ENCODE results near the gene DIP2C. TPM values are rescaled to one million over a fixed set of nuclear protein-coding genes. Genes with fewer than 3 reads are reported as not detected.
A peak's percentile ranks its signal among the peaks of the same experiment; 100 is the strongest.

Gene DIP2C
- polyA plus RNA-seq, 1 of the 3 experiments (the other 2 are of a cell fraction), result 8.7 TPM

DNA sequence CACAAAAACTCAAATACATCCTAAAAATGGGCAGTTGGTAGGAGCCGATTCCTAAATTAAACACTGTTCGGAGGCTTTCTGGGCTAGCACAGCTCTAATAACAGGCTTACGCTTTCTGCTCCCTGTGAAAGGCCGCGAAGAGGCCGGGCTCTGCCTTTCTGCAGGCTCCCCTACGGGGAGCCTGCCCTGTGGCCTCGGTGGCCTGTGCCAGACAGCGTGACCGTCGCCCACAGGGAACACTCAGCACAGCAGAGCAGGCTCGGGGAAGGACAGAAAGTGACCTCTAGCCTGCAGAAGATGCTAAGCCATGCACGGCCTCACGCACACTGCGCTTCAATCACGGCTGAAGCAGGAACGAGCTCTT is 64.2 kb downstream of the DIP2C start:
- H3K4me3 ChIP-seq (ENCODE audit: low read depth in 2 of 2, low read length in 1 of 2), result peak overlapping the region in 1 of 2 experiments; percentile 41; a peak in 1 of 4 replicates
- H4K20me1 ChIP-seq (ENCODE audit: insufficient read depth), result peaks cover 80% of the 10 kb centered on the region
- no peaks in the 10 kb centered on the region for H3K27me3 ChIP-seq (ENCODE audit: insufficient read depth)
- H3K9me3 ChIP-seq, result no peaks in the 10 kb centered on the region
- no peaks in the 10 kb centered on the region for H3K36me3 ChIP-seq (replicated peaks in 1 of 2; ENCODE audit: control insufficient read depth in 1 of 2, insufficient read depth in 2 of 2, low read length in 1 of 2)
- TF ChIP-seq MEF2A (IDR thresholded peaks at IDR 0.05; ENCODE audit: borderline replicate concordance, low read depth) (no peak), TCF12 (IDR thresholded peaks at IDR 0.05) (no peak), MXI1 (IDR thresholded peaks at IDR 0.05; ENCODE audit: low read depth, low read length) (peak; percentile 16; the same call in 1 of the 2 replicates)
- no peaks in the 10 kb centered on the region for H3F3A ChIP-seq (replicated peaks; ENCODE audit: insufficient read depth)
- ChIA-PET POLR2A (no interaction called here), CTCF (interaction anchor here (0.8 to 1.3 kb wide), 3 partner anchors 8 to 115 kb away, joined by 3 read pairs; no protein-coding TSS in a partner anchor)
- H3K9ac ChIP-seq, result peak overlapping the region; percentile 30; the same call in 1 of the 2 replicates
- peaks cover 13 to 48% of the 10 kb centered on the region in 2 experiments; a peak in 3 of 4 replicates for H3K4me1 ChIP-seq (ENCODE audit: control insufficient read depth in 1 of 2, insufficient read depth in 2 of 2, low read depth in 1 of 2, low read length in 1 of 2)
- H3K4me2 ChIP-seq, result peak overlapping the region; percentile 70
- H3K79me2 ChIP-seq (ENCODE audit: insufficient read depth), result peaks cover 81% of the 10 kb centered on the region
- no peak overlapping the region for H2AFZ ChIP-seq (ENCODE audit: low read depth)
- H3K9me2 ChIP-seq, result no peaks in the 10 kb centered on the region
- 74% methylated on average over 16 of the region's 17 CpGs for WGBS (ENCODE audit: low lambda C conversion rate)
- peak; percentile 77 for DNase-seq
- H3K27ac ChIP-seq (ENCODE audit: low read depth in 2 of 2, low read length in 1 of 2), result peak overlapping the region; percentile 68 to 69

GRCh38 chr10:624605-625332 is 64.7 kb downstream of the DIP2C start:
- WGBS (ENCODE audit: low lambda C conversion rate), result 74% methylated on average over 18 of the region's 35 CpGs
- POLR2A ChIA-PET, result no interaction called here
- Histone ChIP-seq H3K4me3 (ENCODE audit: low read depth in 2 of 2, low read length in 1 of 2) (peak overlapping the region in 1 of 2 experiments; percentile 41; a peak in 1 of 4 replicates), H3K36me3 (replicated peaks in 1 of 2; ENCODE audit: control insufficient read depth in 1 of 2, insufficient read depth in 2 of 2, low read length in 1 of 2) (no peaks in the 10 kb centered on the region), H3K27me3 (ENCODE audit: insufficient read depth) (no peaks in the 10 kb centered on the region), H3F3A (replicated peaks; ENCODE audit: insufficient read depth) (no peaks in the 10 kb centered on the region), H3K4me1 (ENCODE audit: control insufficient read depth in 1 of 2, insufficient read depth in 2 of 2, low read depth in 1 of 2, low read length in 1 of 2) (peaks cover 13 to 50% of the 10 kb centered on the region in 2 experiments; a peak in 3 of 4 replicates), H2AFZ (ENCODE audit: low read depth) (no peak overlapping the region), H3K9ac (peak overlapping the region; percentile 30; the same call in 1 of the 2 replicates), H3K4me2 (peak overlapping the region; percentile 70), H3K27ac (ENCODE audit: low read depth in 2 of 2, low read length in 1 of 2) (peak overlapping the region; percentile 68 to 69), H4K20me1 (ENCODE audit: insufficient read depth) (peaks cover 81% of the 10 kb centered on the region), H3K79me2 (ENCODE audit: insufficient read depth) (peaks cover 78% of the 10 kb centered on the region; the same call in 1 of the 2 replicates), H3K9me2 (no peaks in the 10 kb centered on the region), H3K9me3 (no peaks in the 10 kb centered on the region)
- TF ChIP-seq RCOR1 (IDR thresholded peaks at IDR 0.05; ENCODE audit: low read length) (no peak), FOSL2 (IDR thresholded peaks at IDR 0.05; ENCODE audit: borderline replicate concordance, low read depth) (peak; percentile 39; the same call in 1 of the 2 replicates), TEAD4 (IDR thresholded peaks at IDR 0.05; ENCODE audit: borderline replicate concordance, insufficient read depth) (no peak), NRF1 (IDR thresholded peaks at IDR 0.05; ENCODE audit: low read depth, low read length) (no peak)
- CTCF ChIA-PET, result interaction anchor here (1.2 to 1.3 kb wide), 2 partner anchors 9 to 114 kb away, joined by 3 read pairs; no protein-coding TSS in a partner anchor
- DNase-seq, result peak; percentile 59

GRCh38 chr10:624312-624604 is 65.2 kb downstream of the DIP2C start:
- Histone ChIP-seq H3F3A (replicated peaks; ENCODE audit: insufficient read depth) (no peaks in the 10 kb centered on the region), H3K79me2 (ENCODE audit: insufficient read depth) (peaks cover 79% of the 10 kb centered on the region; the same call in 1 of the 2 replicates), H3K27me3 (ENCODE audit: insufficient read depth) (no peaks in the 10 kb centered on the region), H2AFZ (ENCODE audit: low read depth) (no peak overlapping the region), H3K4me1 (ENCODE audit: control insufficient read depth in 1 of 2, insufficient read depth in 2 of 2, low read depth in 1 of 2, low read length in 1 of 2) (peaks cover 13 to 50% of the 10 kb centered on the region in 2 experiments; a peak in 3 of 4 replicates), H3K4me2 (peak overlapping the region; percentile 70; the same call in 1 of the 2 replicates), H3K9me2 (no peaks in the 10 kb centered on the region), H3K36me3 (replicated peaks in 1 of 2; ENCODE audit: control insufficient read depth in 1 of 2, insufficient read depth in 2 of 2, low read length in 1 of 2) (no peaks in the 10 kb centered on the region), H3K9ac (no peak overlapping the region), H4K20me1 (ENCODE audit: insufficient read depth) (peaks cover 80% of the 10 kb centered on the region), H3K4me3 (ENCODE audit: low read depth in 2 of 2, low read length in 1 of 2) (no peak overlapping the region), H3K27ac (ENCODE audit: low read depth in 2 of 2, low read length in 1 of 2) (peak overlapping the region in 1 of 2 experiments; percentile 69; a peak in 1 of 4 replicates), H3K9me3 (no peaks in the 10 kb centered on the region)
- ChIA-PET CTCF (interaction anchor here (1.3 kb wide), 1 partner anchor 9 kb away, joined by 3 read pairs; no protein-coding TSS in a partner anchor), POLR2A (no interaction called here)
- TF ChIP-seq EP300 (IDR thresholded peaks at IDR 0.05; ENCODE audit: borderline replicate concordance in 1 of 2, low read depth in 1 of 2, low read length in 1 of 2), result no peak
- no peak for TF ChIP-seq MEF2A (IDR thresholded peaks at IDR 0.05; ENCODE audit: borderline replicate concordance, low read depth)
- TF ChIP-seq RCOR1 (IDR thresholded peaks at IDR 0.05; ENCODE audit: low read length), result no peak
- TF ChIP-seq SMC3 (IDR thresholded peaks at IDR 0.05; ENCODE audit: low read depth, low read length), result no peak
- no peak for TF ChIP-seq CHD2 (IDR thresholded peaks at IDR 0.05; ENCODE audit: low read length, partially characterized antibody)
- TF ChIP-seq USF2 (IDR thresholded peaks at IDR 0.05; ENCODE audit: borderline replicate concordance, low read depth, low read length), result no peak
- TF ChIP-seq TAF1 (IDR thresholded peaks at IDR 0.05; ENCODE audit: borderline replicate concordance, low read depth, low read length), result no peak
- TF ChIP-seq, protein P1, sequence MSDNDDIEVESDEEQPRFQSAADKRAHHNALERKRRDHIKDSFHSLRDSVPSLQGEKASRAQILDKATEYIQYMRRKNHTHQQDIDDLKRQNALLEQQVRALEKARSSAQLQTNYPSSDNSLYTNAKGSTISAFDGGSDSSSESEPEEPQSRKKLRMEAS (IDR thresholded peaks at IDR 0.05; ENCODE audit: low read depth), result no peak
- DNase-seq, result no peak
- WGBS (ENCODE audit: low lambda C conversion rate), result 87% methylated on average over 4 of the region's 8 CpGs
